ENCODE data around the gene AGAP1. TPM values are rescaled to one million over a fixed set of nuclear protein-coding genes. Genes with fewer than 3 reads are reported as not detected.

AGAP1 gene
- polyA plus RNA-seq, 1 donor from 2014 or later: 17.4 TPM

DNA sequence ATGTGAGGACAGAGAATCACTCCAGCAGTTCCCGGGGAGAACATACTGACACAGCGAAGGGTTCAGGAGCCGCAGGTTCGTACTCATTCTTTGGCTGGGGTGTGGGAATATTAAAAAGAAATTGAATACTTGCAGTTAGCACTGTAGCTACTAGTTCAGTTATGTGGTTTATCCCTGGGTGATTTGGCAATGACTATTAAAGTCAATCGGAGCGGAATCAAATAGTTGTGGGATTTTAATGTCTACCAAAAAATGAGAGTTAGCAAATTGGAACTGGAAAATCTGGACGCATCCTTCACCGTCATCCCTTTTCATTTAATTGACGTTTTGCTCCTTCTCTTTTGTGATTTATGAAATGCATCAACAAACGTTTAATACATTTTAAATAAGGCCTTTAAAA lies 623.6 kb downstream of the AGAP1 start:
- Histone ChIP-seq H4K20me1 (ENCODE audit: insufficient read depth) (no peaks in the 10 kb centered on the region), H3K9ac (ENCODE audit: low read length) (no peak overlapping the region), H3K79me2 (replicated peaks; ENCODE audit: insufficient read depth, low read length) (no peaks in the 10 kb centered on the region), H3K9me2 (ENCODE audit: insufficient read depth, low read length) (no peaks in the 10 kb centered on the region), H3K27ac (ENCODE audit: low read length) (no peak overlapping the region), H3K27me3 (ENCODE audit: insufficient read depth, low read depth, low read length) (peaks cover 7% of the 10 kb centered on the region), H3K36me3 (ENCODE audit: insufficient read depth, low read length) (no peaks in the 10 kb centered on the region), H3K9me3 (ENCODE audit: low read length) (no peaks in the 10 kb centered on the region), H2AFZ (ENCODE audit: low read depth, low read length) (no peak overlapping the region), H3K4me3 (ENCODE audit: low read length) (no peak overlapping the region), H3K4me2 (ENCODE audit: low read length) (no peak overlapping the region), H3F3A (ENCODE audit: insufficient read depth, low read length, poor library complexity, severe bottlenecking) (no peaks in the 10 kb centered on the region)
- TF ChIP-seq EZH2 (IDR thresholded peaks at IDR 0.05; ENCODE audit: borderline replicate concordance, insufficient read depth, low read length, poor library complexity, severe bottlenecking) (no peak), MXI1 (conservative IDR thresholded peaks at IDR 0.05; ENCODE audit: poor library complexity, severe bottlenecking) (no peak), EP300 (conservative IDR thresholded peaks at IDR 0.05; ENCODE audit: poor library complexity, severe bottlenecking) (no peak), TAF1 (IDR thresholded peaks at IDR 0.05; ENCODE audit: low read depth) (no peak), SMC3 (conservative IDR thresholded peaks at IDR 0.05; ENCODE audit: poor library complexity) (no peak), POLR2AphosphoS5 (IDR thresholded peaks at IDR 0.05) (no peak), RAD21 (conservative IDR thresholded peaks at IDR 0.05) (no peak)
- TF ChIP-seq, protein P1, sequence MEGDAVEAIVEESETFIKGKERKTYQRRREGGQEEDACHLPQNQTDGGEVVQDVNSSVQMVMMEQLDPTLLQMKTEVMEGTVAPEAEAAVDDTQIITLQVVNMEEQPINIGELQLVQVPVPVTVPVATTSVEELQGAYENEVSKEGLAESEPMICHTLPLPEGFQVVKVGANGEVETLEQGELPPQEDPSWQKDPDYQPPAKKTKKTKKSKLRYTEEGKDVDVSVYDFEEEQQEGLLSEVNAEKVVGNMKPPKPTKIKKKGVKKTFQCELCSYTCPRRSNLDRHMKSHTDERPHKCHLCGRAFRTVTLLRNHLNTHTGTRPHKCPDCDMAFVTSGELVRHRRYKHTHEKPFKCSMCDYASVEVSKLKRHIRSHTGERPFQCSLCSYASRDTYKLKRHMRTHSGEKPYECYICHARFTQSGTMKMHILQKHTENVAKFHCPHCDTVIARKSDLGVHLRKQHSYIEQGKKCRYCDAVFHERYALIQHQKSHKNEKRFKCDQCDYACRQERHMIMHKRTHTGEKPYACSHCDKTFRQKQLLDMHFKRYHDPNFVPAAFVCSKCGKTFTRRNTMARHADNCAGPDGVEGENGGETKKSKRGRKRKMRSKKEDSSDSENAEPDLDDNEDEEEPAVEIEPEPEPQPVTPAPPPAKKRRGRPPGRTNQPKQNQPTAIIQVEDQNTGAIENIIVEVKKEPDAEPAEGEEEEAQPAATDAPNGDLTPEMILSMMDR (IDR thresholded peaks at IDR 0.05; ENCODE audit: poor library complexity, severe bottlenecking): no peak
- TF ChIP-seq, protein P2, sequence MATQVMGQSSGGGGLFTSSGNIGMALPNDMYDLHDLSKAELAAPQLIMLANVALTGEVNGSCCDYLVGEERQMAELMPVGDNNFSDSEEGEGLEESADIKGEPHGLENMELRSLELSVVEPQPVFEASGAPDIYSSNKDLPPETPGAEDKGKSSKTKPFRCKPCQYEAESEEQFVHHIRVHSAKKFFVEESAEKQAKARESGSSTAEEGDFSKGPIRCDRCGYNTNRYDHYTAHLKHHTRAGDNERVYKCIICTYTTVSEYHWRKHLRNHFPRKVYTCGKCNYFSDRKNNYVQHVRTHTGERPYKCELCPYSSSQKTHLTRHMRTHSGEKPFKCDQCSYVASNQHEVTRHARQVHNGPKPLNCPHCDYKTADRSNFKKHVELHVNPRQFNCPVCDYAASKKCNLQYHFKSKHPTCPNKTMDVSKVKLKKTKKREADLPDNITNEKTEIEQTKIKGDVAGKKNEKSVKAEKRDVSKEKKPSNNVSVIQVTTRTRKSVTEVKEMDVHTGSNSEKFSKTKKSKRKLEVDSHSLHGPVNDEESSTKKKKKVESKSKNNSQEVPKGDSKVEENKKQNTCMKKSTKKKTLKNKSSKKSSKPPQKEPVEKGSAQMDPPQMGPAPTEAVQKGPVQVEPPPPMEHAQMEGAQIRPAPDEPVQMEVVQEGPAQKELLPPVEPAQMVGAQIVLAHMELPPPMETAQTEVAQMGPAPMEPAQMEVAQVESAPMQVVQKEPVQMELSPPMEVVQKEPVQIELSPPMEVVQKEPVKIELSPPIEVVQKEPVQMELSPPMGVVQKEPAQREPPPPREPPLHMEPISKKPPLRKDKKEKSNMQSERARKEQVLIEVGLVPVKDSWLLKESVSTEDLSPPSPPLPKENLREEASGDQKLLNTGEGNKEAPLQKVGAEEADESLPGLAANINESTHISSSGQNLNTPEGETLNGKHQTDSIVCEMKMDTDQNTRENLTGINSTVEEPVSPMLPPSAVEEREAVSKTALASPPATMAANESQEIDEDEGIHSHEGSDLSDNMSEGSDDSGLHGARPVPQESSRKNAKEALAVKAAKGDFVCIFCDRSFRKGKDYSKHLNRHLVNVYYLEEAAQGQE (IDR thresholded peaks at IDR 0.05; ENCODE audit: borderline replicate concordance): no peak

DNA sequence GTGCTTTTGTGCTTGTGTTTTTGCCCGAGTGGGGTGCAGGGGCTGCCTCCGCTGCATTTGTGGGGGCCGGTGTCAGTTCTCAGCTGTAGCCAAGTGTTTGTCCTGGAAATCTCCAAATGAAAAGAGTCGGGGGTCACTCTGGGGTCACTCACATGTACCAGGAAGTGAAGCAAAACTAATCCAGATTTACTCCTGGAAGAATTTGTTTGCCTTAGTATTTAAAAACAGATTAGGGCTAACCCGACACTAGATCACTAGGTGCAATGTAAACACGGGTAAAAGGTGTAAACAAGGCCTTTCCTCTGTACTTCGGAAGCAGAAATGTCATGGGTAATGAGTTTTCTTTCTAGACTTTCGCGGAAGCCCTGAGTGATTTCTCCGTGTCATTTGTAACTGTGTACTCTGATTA lies 624.0 kb downstream of the AGAP1 start:
- no peaks in the 10 kb centered on the region for H3K36me3 ChIP-seq (ENCODE audit: insufficient read depth, low read length)
- H3K9me3 ChIP-seq (ENCODE audit: low read length): no peaks in the 10 kb centered on the region
- no peaks in the 10 kb centered on the region for H3K79me2 ChIP-seq (replicated peaks; ENCODE audit: insufficient read depth, low read length)
- H3F3A ChIP-seq (ENCODE audit: insufficient read depth, low read length, poor library complexity, severe bottlenecking): no peaks in the 10 kb centered on the region
- H2AFZ ChIP-seq (ENCODE audit: low read depth, low read length): no peak overlapping the region
- H4K20me1 ChIP-seq (ENCODE audit: insufficient read depth): no peaks in the 10 kb centered on the region
- no peak overlapping the region for H3K9ac ChIP-seq (ENCODE audit: low read length)
- no peaks in the 10 kb centered on the region for H3K9me2 ChIP-seq (ENCODE audit: insufficient read depth, low read length)
- no peak overlapping the region for H3K27ac ChIP-seq (ENCODE audit: low read length)
- H3K27me3 ChIP-seq (ENCODE audit: insufficient read depth, low read depth, low read length): peaks cover 7% of the 10 kb centered on the region
- no peak overlapping the region for H3K4me2 ChIP-seq (ENCODE audit: low read length)
- TF ChIP-seq MXI1 (conservative IDR thresholded peaks at IDR 0.05; ENCODE audit: poor library complexity, severe bottlenecking) (no peak), EP300 (conservative IDR thresholded peaks at IDR 0.05; ENCODE audit: poor library complexity, severe bottlenecking) (no peak), SMC3 (conservative IDR thresholded peaks at IDR 0.05; ENCODE audit: poor library complexity) (no peak), RAD21 (conservative IDR thresholded peaks at IDR 0.05) (no peak), POLR2AphosphoS5 (IDR thresholded peaks at IDR 0.05) (no peak), TAF1 (IDR thresholded peaks at IDR 0.05; ENCODE audit: low read depth) (no peak), EZH2 (IDR thresholded peaks at IDR 0.05; ENCODE audit: borderline replicate concordance, insufficient read depth, low read length, poor library complexity, severe bottlenecking) (no peak)
- TF ChIP-seq, protein P1 (IDR thresholded peaks at IDR 0.05; ENCODE audit: poor library complexity, severe bottlenecking): no peak
- TF ChIP-seq, protein P2 (IDR thresholded peaks at IDR 0.05; ENCODE audit: borderline replicate concordance): no peak
- H3K4me3 ChIP-seq (ENCODE audit: low read length): no peak overlapping the region

All from neural cell (in vitro differentiated cells).